HG02642 (cell line): ENCODE results near the gene RPL27.

Source experiments
- ATAC-seq: cut with Tn5 transposase; IDR thresholded peaks from one replicate; pipeline ENCODE4 v1.9.1; 2021; ENCODE audit warnings: mild to moderate bottlenecking; ENCODE audit not compliant: unreplicated experiment, poor library complexity

Gene RPL27

GRCh38 chr17:43019418-43019817 is 21.2 kb downstream of the RPL27 start:
- ATAC-seq, result no peak

GRCh38 chr17:43020030-43020621 is 21.9 kb downstream of the RPL27 start:
- ATAC-seq, result no peak

GRCh38 chr17:43020789-43021740 is 22.8 kb downstream of the RPL27 start:
- ATAC-seq, result no peak

GRCh38 chr17:43021741-43022512 is 23.7 kb downstream of the RPL27 start, which contains the start of gene VAT1:
VAT1 (minus strand) TSS chr17:43022385; CDS start chr17:43022322, 63 bp downstream.
- ATAC-seq, result peak; percentile 47

GRCh38 chr17:43024407-43025289 is 26.4 kb downstream of the RPL27 start, which contains the start of gene RND2:
RND2 (plus strand) TSS chr17:43025231; CDS start chr17:43025348, 117 bp downstream.
- no peak for ATAC-seq

GRCh38 chr17:43025290-43025657 is 27.1 kb downstream of the RPL27 start:
- ATAC-seq, result no peak

GRCh38 chr17:43025766-43026537 is 27.7 kb downstream of the RPL27 start:
- ATAC-seq, result no peak

- ATAC-seq, result no peak
Measured at GRCh38 chr17:43026595-43026994, 28.4 kb downstream of the RPL27 start.

GRCh38 chr17:43027091-43028032 is 29.1 kb downstream of the RPL27 start:
- no peak for ATAC-seq

- ATAC-seq, result no peak
Measured at GRCh38 chr17:43028221-43028861, 30.1 kb downstream of the RPL27 start.

GRCh38 chr17:43030137-43030767 is 32.0 kb downstream of the RPL27 start:
- ATAC-seq, result no peak

GRCh38 chr17:43031666-43032065 is 33.4 kb downstream of the RPL27 start:
- no peak for ATAC-seq

- no peak for ATAC-seq
Measured at GRCh38 chr17:43033948-43034881, 36.0 kb downstream of the RPL27 start.

- ATAC-seq, result no peak
Measured at GRCh38 chr17:43034894-43035293, 36.7 kb downstream of the RPL27 start.

- no peak for ATAC-seq
Measured at GRCh38 chr17:43039646-43040045, 41.4 kb downstream of the RPL27 start.

GRCh38 chr17:43040655-43041054 is 42.4 kb downstream of the RPL27 start:
- no peak for ATAC-seq
